Prostate gland (tissue), 2 donors: ENCODE data around the gene TMEM240.
"Not testable (repeated sequence)": the region's sequence is repeated elsewhere in the genome, so short reads cannot be mapped to it uniquely, and the experiment has no call there.

ENCODE experiments used
- POLR2A ChIP-seq: fragments of 450-650 bp; IDR thresholded peaks from one replicate; pipeline ENCODE4 v1.6.1; 2016; ENCODE audit warnings: antibody characterized with exemption, mild to moderate bottlenecking
- TF ChIP-seq, protein P1 (sequence below), 4 experiments: fragments of 200-600 bp in 2 of 4; fragments of 450-650 bp in 2 of 4; sonication (generic) in 2 of 4; IDR thresholded peaks; 1 replicate in 3 of 4; 2 replicates in 1 of 4; pipeline ENCODE4 v1.5.1; 2016 to 2019; ENCODE audit warnings: antibody characterized with exemption in 4 of 4, mild to moderate bottlenecking in 2 of 4, moderate library complexity in 2 of 4

DNA sequence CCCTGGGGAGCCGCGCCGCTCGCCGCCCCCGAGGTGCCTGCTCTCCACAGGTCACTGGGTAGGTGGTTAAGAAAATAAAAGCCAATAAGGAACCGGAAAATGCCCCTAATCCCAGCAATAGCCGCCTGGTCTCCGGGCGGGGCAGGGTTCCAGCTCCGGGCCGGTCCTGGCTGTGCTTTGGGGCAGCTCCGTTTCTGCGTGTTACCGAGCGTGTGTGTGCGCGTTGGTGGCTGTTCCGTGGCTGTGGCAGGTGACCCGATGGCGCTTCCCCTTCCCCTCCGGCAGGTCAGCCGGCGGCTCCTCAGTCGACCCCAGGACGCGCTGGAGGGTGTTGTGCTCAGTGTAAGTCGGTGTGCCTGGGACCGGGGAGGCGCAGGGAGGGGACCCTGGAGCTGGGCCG lies 17.2 kb downstream of the TMEM240 start:
- TF ChIP-seq, protein P1, sequence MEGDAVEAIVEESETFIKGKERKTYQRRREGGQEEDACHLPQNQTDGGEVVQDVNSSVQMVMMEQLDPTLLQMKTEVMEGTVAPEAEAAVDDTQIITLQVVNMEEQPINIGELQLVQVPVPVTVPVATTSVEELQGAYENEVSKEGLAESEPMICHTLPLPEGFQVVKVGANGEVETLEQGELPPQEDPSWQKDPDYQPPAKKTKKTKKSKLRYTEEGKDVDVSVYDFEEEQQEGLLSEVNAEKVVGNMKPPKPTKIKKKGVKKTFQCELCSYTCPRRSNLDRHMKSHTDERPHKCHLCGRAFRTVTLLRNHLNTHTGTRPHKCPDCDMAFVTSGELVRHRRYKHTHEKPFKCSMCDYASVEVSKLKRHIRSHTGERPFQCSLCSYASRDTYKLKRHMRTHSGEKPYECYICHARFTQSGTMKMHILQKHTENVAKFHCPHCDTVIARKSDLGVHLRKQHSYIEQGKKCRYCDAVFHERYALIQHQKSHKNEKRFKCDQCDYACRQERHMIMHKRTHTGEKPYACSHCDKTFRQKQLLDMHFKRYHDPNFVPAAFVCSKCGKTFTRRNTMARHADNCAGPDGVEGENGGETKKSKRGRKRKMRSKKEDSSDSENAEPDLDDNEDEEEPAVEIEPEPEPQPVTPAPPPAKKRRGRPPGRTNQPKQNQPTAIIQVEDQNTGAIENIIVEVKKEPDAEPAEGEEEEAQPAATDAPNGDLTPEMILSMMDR (IDR thresholded peaks at IDR 0.05): not testable (repeated sequence)
- TF ChIP-seq POLR2A: not testable (repeated sequence)
